ENCODE measurements around the gene BMF. TPM values are rescaled to one million over a fixed set of nuclear protein-coding genes. Genes with fewer than 3 reads are reported as not detected.
"Not testable (repeated sequence)": the region's sequence is repeated elsewhere in the genome, so short reads cannot be mapped to it uniquely, and the experiment has no call there.

BMF gene
- total RNA-seq, 1 experiment from 2014 or later: 13.2 TPM

GRCh38 chr15:40136470-40137302 lies 28.0 kb upstream of the BMF start:
- Histone ChIP-seq H3K79me2 (ENCODE audit: insufficient read depth, low read length) (no peaks in the 10 kb centered on the region), H3K9me3 (ENCODE audit: control insufficient read depth, low read depth, low read length) (no peaks in the 10 kb centered on the region), H3T11ph (ENCODE audit: low read length) (no peak overlapping the region), H4K20me1 (ENCODE audit: control insufficient read depth, insufficient read depth, insufficient read length) (no peaks in the 10 kb centered on the region), H2AK5ac (ENCODE audit: insufficient read length, low read length) (no peak overlapping the region), H2BK120ac (ENCODE audit: low read depth, low read length, poor library complexity, severe bottlenecking) (no peak overlapping the region), H2BK12ac (ENCODE audit: insufficient read length, low read depth, low read length) (no peak overlapping the region), H3K23ac (ENCODE audit: insufficient read length, low read depth, low read length) (no peak overlapping the region), H3K14ac (ENCODE audit: insufficient read depth, low read length) (no peak overlapping the region), H3K4me2 (ENCODE audit: insufficient read depth, insufficient read length, low read length) (no peak overlapping the region), H2BK5ac (ENCODE audit: insufficient read length, low read length) (no peak overlapping the region), H3K4ac (ENCODE audit: low read depth, low read length) (no peak overlapping the region), H3K27me3 (ENCODE audit: insufficient read depth, low read length) (no peaks in the 10 kb centered on the region), H4K5ac (ENCODE audit: insufficient read length, low read depth, low read length) (no peak overlapping the region), H3K18ac (ENCODE audit: insufficient read length, low read depth, low read length) (no peak overlapping the region), H2BK20ac (ENCODE audit: low read depth, low read length, poor library complexity, severe bottlenecking) (no peak overlapping the region), H3K27ac (ENCODE audit: insufficient read length, low read depth, low read length) (no peak overlapping the region), H3K56ac (ENCODE audit: insufficient read length, low read depth, low read length) (no peak overlapping the region), H3K4me1 (ENCODE audit: insufficient read depth, low read length) (no peaks in the 10 kb centered on the region), H2AFZ (ENCODE audit: low read length) (no peak overlapping the region), H4K8ac (replicated peaks; ENCODE audit: insufficient read length, low read depth, low read length) (no peak overlapping the region), H3K79me1 (ENCODE audit: insufficient read depth, low read depth, low read length, poor library complexity, severe bottlenecking) (no peaks in the 10 kb centered on the region), H2BK15ac (ENCODE audit: low read depth, low read length) (no peak overlapping the region), H3K9ac (ENCODE audit: extremely low read depth, insufficient read length, low read length) (no peak overlapping the region), H3K23me2 (ENCODE audit: insufficient read length, low read depth, low read length, poor library complexity, severe bottlenecking) (no peaks in the 10 kb centered on the region), H4K91ac (ENCODE audit: insufficient read length, low read depth, low read length) (no peak overlapping the region)
- DNase-seq: no peak
- TF ChIP-seq CTCF (conservative IDR thresholded peaks at IDR 0.05): no peak
- Mint-ChIP-seq H3K27me3 (ENCODE audit: low read depth) (no peaks in the 10 kb centered on the region), H3K36me3 (ENCODE audit: insufficient read depth in 1 of 3, low read depth in 3 of 3) (no peaks in the 10 kb centered on the region), H3K4me3 (no peak overlapping the region), H3K9me3 (no peaks in the 10 kb centered on the region), H3K27ac (peak overlapping the region in 1 of 3 experiments; percentile 84; a peak in 2 of 7 replicates), H3K4me1 (peaks cover 8 to 10% of the 10 kb centered on the region in 2 experiments; a peak in 3 of 4 replicates)
- WGBS (ENCODE audit: extremely low coverage, insufficient read length, low lambda C conversion rate): no CpG with 5 or more reads among the region's 6 CpGs

- H3K79me1 ChIP-seq (ENCODE audit: insufficient read depth, low read depth, low read length, poor library complexity, severe bottlenecking); H3K23ac ChIP-seq (ENCODE audit: insufficient read length, low read depth, low read length); H2BK20ac ChIP-seq (ENCODE audit: low read depth, low read length, poor library complexity, severe bottlenecking); H4K8ac ChIP-seq (replicated peaks; ENCODE audit: insufficient read length, low read depth, low read length); H3K14ac ChIP-seq (ENCODE audit: insufficient read depth, low read length); H2BK5ac ChIP-seq (ENCODE audit: insufficient read length, low read length); H3K18ac ChIP-seq (ENCODE audit: insufficient read length, low read depth, low read length); H4K20me1 ChIP-seq (ENCODE audit: control insufficient read depth, insufficient read depth, insufficient read length); H2BK12ac ChIP-seq (ENCODE audit: insufficient read length, low read depth, low read length); H2BK15ac ChIP-seq (ENCODE audit: low read depth, low read length); H3K9me3 ChIP-seq (ENCODE audit: control insufficient read depth, low read depth, low read length); H2BK120ac ChIP-seq (ENCODE audit: low read depth, low read length, poor library complexity, severe bottlenecking); H4K5ac ChIP-seq (ENCODE audit: insufficient read length, low read depth, low read length); H3K56ac ChIP-seq (ENCODE audit: insufficient read length, low read depth, low read length); H3K4me1 Mint-ChIP-seq; H3K23me2 ChIP-seq (ENCODE audit: insufficient read length, low read depth, low read length, poor library complexity, severe bottlenecking); H4K91ac ChIP-seq (ENCODE audit: insufficient read length, low read depth, low read length); H3K36me3 Mint-ChIP-seq (ENCODE audit: insufficient read depth in 1 of 3, low read depth in 3 of 3); H3K4ac ChIP-seq (ENCODE audit: low read depth, low read length); H3T11ph ChIP-seq (ENCODE audit: low read length); H3K27me3 ChIP-seq (ENCODE audit: insufficient read depth, low read length); H3K27ac ChIP-seq (ENCODE audit: insufficient read length, low read depth, low read length); H3K9ac ChIP-seq (ENCODE audit: extremely low read depth, insufficient read length, low read length); H2AK5ac ChIP-seq (ENCODE audit: insufficient read length, low read length); H2AFZ ChIP-seq (ENCODE audit: low read length); H3K9me3 Mint-ChIP-seq; H3K4me1 ChIP-seq (ENCODE audit: insufficient read depth, low read length); H3K4me3 Mint-ChIP-seq; H3K79me2 ChIP-seq (ENCODE audit: insufficient read depth, low read length); H3K4me2 ChIP-seq (ENCODE audit: insufficient read depth, insufficient read length, low read length); DNase-seq; H3K27me3 Mint-ChIP-seq (ENCODE audit: low read depth): not testable (repeated sequence)
- WGBS (ENCODE audit: extremely low coverage, insufficient read length, low lambda C conversion rate): no CpG with 5 or more reads among the region's 1 CpG
- H3K27ac Mint-ChIP-seq: peak overlapping the region in 1 of 3 experiments; percentile 85; a peak in 1 of 7 replicates
Observed at GRCh38 chr15:40135846-40136450, 27.3 kb upstream of the BMF start.

All from H9 (cell line).